C1 segment of cervical spinal cord (tissue), 14 donors: ENCODE measurements around the gene SMIM21.

Experiments used
- DNase-seq, 14 donors: peaks; one replicate each; lab custom pipeline; 2025; lab: John Stamatoyannopoulos, UW

SMIM21 gene

DNA sequence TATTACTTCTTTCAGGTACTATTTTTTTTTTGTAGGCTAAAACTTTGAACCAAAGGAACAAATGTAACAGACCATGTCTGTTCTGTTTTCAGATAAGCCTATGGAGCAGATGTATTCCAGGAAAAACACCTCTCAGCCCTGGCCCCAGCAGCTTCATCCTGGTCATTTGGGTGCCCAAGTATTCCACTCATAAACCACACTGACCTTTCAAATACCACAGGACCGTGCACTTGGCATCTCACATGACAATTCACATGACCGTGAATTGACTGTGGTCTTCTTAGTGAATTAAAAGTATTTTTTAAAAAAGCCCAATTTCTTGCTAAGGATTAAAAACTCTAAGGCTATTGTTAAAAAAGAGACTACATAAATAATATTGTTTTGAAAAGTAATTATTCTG is 50.2 kb downstream of the SMIM21 start:
- DNase-seq = no peak

DNA sequence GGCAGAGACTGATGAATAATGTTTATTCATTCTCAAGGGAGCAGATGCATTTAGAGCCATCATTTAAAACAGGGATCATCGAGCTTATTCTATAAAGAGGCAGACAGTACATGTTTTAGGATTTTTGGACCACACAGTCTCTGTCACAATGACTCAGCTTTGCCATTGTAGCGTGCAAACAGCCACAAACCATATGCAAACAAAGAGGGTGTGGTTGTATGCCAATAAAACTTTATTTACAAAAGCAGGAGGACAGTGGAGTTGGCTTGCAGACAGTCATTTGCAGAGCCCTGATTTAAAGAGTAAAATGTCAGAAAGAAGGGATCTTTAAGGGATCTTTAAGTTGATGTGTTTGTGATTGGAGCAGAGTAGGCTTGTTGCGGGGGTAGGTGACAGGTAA is 51.5 kb downstream of the SMIM21 start:
- no peak for DNase-seq

DNA sequence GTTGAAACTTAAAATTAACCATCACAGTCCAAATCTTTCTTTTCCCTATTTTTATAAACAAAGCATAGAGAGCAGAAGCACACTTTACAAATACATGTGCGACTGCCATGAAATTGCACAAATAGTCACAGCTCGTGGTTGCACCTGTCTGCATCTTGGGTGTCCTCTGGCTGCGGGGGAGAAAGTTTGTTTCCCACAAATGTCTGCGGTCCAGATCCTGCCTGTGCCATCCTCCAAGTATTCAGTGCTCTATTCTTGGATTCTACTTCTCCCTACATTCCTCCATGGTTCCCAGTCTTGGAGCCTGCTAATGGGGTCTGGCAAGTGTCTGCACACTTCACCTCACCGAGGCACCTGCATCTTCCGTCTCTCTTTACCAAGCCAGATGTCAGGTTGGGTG is 52.2 kb downstream of the SMIM21 start:
- DNase-seq = no peak

GRCh38 chr18:75374466-75374865 is 53.0 kb downstream of the SMIM21 start:
- no peak for DNase-seq

DNA sequence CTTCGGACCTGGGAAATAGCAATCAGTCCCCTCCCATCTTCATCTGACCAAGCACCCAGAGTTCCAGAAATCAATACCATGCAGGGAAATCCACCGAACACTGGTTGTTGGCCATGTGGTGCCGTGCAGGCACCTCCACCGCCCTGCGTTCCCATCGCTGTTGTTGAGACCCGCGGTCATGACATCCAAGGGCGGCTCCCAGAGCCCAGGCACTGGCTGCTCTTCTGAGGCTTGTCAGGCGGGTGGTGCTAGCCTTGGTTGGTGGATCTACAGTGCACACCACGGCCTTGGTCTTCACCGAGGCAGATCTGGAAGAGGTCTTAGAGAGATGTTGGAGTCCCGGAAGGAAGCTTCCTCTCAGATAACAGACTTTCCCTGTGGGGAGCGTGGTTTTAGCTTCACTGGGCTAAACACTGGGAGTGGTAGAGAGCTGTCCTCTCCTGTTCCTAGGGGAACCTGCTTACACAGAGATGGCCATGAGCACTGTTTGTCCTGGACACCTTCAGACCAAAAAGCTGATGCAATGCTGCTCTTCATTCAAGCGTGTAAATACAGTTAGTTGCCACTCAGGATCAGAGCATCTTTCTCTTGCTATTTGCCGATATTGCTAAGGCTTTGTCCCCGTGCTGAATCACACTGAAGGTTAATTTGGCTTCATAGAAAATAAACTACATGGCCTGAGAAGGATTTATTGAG is 58.3 kb downstream of the SMIM21 start:
- DNase-seq = no peak

GRCh38 chr18:75365837-75366236 is 61.7 kb downstream of the SMIM21 start:
- no peak for DNase-seq

- no peak for DNase-seq
These were observed 62.3 kb downstream of the SMIM21 start for GRCh38 chr18:75365254-75365629.

DNA sequence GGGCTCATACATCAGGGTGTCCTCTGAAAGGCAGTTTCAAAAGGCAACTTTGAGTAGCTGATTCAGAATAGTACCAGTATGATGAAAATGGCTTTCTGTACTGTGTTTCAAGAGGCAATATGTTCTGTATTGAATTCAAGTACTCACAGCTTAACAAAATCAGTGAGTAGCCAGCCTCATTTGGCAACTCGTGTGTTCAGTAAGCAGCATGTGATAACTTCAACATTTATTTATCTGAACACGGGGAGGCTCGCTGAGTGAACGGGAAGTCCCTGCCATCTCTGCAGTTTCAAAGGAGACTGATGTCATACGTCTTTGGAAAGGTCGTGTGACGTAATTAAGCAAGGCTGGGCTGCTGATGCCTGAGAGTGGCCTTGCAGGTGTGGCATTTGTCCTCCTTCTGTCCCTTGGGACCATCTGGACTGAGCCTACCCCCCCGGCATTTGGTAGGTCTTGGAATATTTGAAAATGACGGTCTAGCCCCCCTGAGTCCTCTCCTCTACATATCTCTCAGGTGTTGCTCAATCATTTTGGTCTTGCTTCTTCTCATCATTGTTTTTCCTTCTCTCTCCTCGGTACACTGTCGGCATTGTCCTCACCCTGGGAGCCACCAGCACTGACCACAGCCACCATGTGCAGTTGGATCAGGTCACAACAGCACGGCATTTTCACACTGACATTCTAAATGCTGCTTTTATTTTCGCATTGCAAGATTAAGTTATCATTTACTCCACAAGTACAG is 62.8 kb downstream of the SMIM21 start:
- DNase-seq = no peak

GRCh38 chr18:75363446-75364225 is 63.9 kb downstream of the SMIM21 start:
- no peak for DNase-seq

DNA sequence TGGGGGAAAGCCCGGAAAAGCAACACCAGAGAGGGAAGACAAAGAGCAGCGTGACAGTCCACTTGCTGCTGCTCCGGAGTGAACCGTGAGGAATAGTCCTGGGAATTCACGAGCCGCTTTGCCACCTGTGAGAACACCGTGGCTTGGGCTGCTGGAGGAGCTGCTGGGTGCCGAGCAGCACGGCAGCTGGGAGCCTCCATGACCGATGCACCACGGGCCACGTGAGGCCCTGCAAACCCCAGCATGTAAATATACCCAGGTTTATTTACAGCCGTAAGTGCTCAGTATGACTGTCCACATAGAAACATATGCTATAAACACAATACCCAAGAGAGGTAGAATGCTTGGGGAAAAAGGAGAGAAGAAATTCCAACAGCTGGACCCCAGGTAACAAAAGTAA is 65.1 kb downstream of the SMIM21 start:
- DNase-seq = no peak

DNA sequence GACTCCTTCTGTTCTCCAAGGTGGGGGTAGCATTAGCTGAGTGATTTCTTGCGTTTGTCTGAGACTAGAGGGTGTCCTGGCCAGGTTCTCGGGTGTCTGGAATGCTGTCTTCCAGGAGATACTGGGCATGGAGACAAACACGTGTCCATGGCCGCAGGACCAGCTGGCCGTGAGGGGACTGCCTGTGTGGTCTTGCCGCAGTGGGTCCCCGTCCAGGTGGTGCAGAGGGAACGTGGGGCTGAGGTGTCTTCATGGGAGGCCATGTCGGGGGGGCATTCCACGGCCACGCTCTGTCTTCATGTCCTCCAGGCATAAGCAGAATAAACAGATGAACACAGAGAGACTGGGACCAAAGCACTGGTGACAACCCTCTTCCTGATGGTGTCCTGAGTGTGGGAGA is 66.6 kb downstream of the SMIM21 start:
- DNase-seq = no peak

DNA sequence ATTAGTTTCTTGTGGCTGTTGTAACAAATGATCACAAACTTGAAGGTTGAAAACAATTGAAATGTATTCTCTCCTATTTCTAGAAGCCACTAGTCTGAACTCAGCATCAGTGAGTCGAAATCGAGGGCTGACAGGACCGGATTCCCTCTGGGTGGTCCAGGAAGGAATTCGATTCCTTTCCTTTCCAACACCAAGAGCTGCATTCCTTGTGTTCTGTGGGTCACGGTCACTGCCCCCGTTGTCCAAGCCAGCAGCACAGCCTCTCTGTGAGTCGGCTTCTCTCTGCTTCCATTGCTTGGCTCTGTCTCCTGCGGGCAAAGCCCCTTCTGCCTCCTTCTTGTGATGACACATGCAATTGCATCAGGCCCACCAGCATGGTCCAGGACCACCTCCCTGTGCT is 67.3 kb downstream of the SMIM21 start:
- DNase-seq = no peak
